Cardiac fibroblast (primary cell): ENCODE measurements around the gene ADISSP.
A peak's percentile ranks its signal among the peaks of the same experiment; 100 is the strongest.

Source experiments
- DNase-seq, 2 donors: peaks; one replicate each; pipeline versions ENCODE4 v3.0.0 to v3.0.0-alpha.2; 2010; ENCODE audit warnings: low read depth in 2 of 2
- H3K4me3 ChIP-seq, 2 donors: replicated peaks in 1 of 2; 1 replicate in 1 of 2; 2 replicates in 1 of 2; pipeline ENCODE4 v1.5.1; 2011; ENCODE audit warnings: low read depth in 2 of 2, low read length in 2 of 2, mild to moderate bottlenecking in 2 of 2, moderate library complexity in 1 of 2
- TF ChIP-seq, protein P1 (sequence below): IDR thresholded peaks from one replicate; pipeline ENCODE4 v1.5.1; 2011; ENCODE audit warnings: low read depth, mild to moderate bottlenecking, low read length, inconsistent platforms

Gene ADISSP

DNA sequence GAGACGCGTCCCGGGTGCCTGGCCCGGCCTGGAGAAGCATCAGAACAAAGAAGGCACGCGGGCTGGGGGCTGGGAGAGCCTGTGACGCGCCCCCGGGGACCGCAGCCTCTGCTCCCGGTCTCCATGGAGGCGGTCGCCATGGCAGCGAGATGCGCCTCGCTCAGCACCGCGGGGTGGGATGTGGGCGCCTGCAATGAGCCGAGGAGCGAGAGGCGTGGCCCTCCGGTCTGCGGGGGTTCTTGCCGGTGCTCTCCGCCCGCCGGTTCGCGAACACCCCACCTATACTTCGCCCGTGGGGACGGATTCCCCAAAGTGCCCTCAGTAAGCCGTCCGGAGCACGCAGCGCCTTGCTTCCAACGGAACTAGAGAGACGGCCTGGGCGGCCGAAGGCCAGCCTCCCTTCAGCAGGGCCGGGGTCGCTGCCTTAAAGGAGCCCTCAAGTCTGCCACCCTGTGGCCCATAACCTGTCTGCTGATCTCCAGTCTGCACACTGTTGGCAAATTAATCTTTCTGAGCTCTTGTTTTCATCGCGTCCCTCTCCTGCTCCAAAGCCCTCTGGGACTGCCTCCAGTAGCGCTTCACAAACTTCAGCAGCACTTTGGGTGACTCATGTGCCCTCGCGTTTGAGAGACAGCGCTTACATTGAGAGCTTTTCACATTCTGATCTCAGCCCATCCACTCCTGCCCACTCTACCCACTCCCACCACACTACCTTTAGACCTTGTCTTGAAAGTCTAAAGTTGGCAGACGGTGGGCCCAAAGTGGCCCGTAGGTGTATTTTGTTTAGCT is 983 bp upstream of the ADISSP start:
- peak overlapping the region; percentile 70 to 78 for H3K4me3 ChIP-seq
- TF ChIP-seq, protein P1, sequence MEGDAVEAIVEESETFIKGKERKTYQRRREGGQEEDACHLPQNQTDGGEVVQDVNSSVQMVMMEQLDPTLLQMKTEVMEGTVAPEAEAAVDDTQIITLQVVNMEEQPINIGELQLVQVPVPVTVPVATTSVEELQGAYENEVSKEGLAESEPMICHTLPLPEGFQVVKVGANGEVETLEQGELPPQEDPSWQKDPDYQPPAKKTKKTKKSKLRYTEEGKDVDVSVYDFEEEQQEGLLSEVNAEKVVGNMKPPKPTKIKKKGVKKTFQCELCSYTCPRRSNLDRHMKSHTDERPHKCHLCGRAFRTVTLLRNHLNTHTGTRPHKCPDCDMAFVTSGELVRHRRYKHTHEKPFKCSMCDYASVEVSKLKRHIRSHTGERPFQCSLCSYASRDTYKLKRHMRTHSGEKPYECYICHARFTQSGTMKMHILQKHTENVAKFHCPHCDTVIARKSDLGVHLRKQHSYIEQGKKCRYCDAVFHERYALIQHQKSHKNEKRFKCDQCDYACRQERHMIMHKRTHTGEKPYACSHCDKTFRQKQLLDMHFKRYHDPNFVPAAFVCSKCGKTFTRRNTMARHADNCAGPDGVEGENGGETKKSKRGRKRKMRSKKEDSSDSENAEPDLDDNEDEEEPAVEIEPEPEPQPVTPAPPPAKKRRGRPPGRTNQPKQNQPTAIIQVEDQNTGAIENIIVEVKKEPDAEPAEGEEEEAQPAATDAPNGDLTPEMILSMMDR, result peak; percentile 43
- peak; percentile 76 to 79 for DNase-seq

DNA sequence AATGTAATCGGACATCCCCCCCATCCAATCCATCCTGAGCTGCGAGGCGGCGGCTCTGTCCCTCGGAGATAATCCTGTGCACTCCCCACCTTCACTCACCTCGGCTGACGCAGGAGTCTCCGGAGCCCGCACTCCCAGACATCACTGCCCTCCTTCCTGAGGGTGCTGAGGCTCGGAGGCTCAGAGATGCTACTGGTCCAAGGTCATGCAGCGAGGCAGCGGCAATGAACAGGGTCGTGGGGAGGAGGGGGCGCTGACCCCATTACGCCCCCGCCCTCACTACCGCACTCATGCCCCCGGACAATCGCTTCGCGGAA is 485 bp downstream of the ADISSP start:
- H3K4me3 ChIP-seq, result peak overlapping the region; percentile 73 to 78
- no peak for DNase-seq
- TF ChIP-seq, protein P1, result no peak

DNA sequence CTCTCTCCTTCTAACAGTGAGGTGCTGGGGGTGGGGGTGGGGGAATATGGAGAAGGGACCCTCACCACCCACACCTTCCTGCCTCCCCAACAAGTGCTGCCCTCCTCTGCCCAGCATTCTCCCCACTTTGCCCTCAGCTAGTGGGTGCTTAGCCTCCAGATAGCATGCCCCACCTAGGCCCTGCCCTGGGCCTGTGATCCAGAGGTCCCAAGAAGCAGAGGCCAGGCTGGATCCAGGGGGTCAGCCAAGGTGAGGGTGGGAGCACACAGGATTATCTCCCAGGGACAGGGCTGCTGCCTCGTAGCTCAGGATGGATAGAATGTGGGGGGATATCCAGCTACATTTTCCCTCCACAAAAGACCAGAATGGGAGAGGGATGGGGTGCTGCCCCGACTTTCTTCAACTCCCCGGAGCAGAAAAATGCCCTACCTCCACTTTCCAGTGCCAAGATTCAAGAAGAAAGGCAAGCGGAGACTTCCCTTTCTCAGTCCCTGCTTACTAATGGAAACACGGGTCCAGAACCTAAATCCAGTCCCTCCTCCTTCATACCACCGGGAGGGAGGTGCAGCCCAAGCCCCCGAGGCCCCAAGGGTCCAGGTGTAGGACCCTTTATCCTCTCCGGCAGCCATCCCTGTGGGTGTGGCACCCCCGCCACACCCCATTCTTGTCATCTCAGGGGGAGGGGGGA is 987 bp downstream of the ADISSP start:
- TF ChIP-seq, protein P1, result no peak

DNA sequence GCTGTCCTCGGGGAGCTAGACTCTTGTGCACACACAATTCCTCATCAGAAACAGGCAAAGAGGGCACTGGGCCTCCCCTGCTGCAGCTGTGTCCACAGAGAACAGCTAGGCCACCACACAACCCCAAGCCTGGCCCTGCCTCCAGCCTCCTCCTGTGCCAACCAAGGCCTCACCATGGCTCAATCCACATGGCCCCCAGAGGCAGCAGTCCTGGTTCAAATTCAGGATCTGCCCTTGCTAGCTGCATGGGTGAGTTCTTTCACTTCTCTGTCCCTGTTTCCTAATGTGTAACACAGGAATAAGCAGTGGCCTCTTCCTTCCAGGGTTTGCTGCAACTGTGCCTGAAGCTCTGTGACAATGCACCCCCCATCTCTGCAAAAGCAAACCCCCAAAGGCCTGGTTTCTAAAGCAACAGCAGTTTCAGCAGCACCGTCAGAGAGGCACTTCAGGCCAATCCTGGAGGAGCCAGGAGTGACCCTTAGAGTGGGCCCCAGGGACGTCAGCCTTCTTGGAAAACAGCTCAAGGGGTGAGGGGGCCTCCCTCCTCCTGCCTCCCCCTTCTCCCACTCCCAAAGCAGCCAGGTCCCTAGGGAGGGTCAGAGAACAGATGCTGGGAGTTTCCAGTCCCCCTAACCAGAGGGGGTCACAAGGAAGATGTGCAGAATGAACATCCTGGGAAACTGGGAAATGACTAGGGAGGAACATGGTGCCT is 2.2 kb downstream of the ADISSP start:
- TF ChIP-seq, protein P1, result no peak
- DNase-seq, result no peak
- no peak overlapping the region for H3K4me3 ChIP-seq

More for the DNA sequence above, 987 bp downstream of the ADISSP start:
- H3K4me3 ChIP-seq, result peak overlapping the region; percentile 73 to 78
- no peak for DNase-seq

DNA sequence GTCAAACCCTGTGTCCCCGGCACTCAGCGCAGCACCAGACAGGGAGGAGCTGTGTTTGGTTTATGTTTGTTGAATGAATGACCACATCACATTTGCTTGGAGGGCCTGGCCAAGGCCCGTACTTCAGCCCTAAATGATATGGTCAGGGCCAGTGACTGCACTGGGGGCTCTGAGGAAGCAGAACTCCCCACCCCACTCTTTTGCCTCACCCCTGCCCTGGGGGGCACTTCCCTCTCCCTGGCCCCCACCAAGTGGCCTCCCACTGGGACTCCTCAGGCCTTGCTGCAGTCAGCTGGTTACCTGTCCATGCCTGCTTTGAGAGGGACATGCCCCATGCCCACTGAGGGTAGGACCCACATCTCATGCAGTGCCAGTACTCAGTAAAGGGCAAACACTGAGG is 2.9 kb downstream of the ADISSP start:
- DNase-seq, result no peak
- TF ChIP-seq, protein P1, result no peak
- H3K4me3 ChIP-seq, result no peak overlapping the region

DNA sequence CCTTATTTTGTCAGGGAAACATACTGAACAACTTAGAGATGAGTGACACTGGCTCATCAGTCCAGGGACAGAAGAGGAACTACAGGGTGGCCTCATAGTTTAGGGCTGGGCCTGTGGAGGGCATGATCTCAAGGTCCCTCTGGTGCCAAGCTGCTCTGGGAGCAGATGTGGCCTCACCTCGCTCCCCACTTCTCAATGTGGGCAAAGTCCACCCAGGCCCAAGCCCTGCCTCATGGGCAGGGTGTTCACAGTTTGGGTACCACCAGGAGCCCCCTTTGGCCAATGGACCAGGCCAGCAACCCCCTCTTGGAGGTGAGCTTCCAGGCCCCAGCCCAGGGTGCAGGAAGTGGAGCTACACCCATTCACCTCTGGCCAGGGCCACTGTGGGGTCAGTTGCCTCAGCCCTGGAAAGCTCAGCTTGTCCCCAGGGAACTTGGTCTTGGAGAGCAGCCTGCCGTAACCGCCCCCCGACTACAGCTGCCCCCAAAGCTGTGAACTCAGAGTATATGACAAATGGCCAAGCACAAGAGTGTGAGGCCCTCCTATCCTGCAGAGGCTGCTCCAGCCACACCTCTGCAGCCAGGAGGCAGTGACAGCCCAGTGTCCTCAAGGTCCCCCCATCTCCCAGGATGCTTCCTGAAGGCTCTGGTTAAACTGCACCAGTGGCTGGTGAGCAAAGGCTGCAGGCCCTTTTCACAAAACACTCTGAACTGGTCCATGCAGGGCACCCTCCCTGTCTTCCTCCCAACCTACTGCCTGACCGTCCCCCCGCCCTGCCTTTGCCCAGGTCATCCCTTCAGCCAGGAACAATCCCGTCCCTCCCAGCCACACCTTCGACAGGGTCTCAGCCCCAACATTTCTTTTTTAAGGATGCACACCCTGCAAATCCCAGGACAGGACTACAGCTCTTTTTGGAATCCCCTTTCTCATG is 3.6 kb downstream of the ADISSP start:
- no peak for DNase-seq
- no peak overlapping the region for H3K4me3 ChIP-seq
- TF ChIP-seq, protein P1, result no peak
